ENCODE data around the gene AQP5. TPM values are rescaled to one million over a fixed set of nuclear protein-coding genes. Genes with fewer than 3 reads are reported as not detected.

Gene AQP5
- 10 to 100 TPM in 1 of 2 donors, 1 to 10 TPM in 1; 7.5 to 39.7 TPM for total RNA-seq
- polyA plus RNA-seq: 10 to 100 TPM; 30.8 to 57.1 TPM
- long read RNA-seq, donor 1, transcript AQP5-201 (4 exons, 1,450 nt): major isoform, 5 of 11 reads
- long read RNA-seq, donor 1, partial matches to known transcripts: 6 of 11 reads
- long read RNA-seq, donor 1, other reads (novel, unspliced or antisense): 0 of 11 reads
- long read RNA-seq, donor 2, partial matches to known transcripts: 0 of 1 reads
- long read RNA-seq, donor 2, other reads (novel, unspliced or antisense): 0 of 1 reads
- long read RNA-seq, donor 3, partial matches to known transcripts: 0 of 3 reads
- long read RNA-seq, donor 3, other reads (novel, unspliced or antisense): 0 of 3 reads
- long read RNA-seq, donor 4, partial matches to known transcripts: 0 of 1 reads
- long read RNA-seq, donor 4, other reads (novel, unspliced or antisense): 0 of 1 reads
- long read RNA-seq, donor 5, partial matches to known transcripts: 0 of 3 reads
- long read RNA-seq, donor 5, other reads (novel, unspliced or antisense): 0 of 3 reads

DNA sequence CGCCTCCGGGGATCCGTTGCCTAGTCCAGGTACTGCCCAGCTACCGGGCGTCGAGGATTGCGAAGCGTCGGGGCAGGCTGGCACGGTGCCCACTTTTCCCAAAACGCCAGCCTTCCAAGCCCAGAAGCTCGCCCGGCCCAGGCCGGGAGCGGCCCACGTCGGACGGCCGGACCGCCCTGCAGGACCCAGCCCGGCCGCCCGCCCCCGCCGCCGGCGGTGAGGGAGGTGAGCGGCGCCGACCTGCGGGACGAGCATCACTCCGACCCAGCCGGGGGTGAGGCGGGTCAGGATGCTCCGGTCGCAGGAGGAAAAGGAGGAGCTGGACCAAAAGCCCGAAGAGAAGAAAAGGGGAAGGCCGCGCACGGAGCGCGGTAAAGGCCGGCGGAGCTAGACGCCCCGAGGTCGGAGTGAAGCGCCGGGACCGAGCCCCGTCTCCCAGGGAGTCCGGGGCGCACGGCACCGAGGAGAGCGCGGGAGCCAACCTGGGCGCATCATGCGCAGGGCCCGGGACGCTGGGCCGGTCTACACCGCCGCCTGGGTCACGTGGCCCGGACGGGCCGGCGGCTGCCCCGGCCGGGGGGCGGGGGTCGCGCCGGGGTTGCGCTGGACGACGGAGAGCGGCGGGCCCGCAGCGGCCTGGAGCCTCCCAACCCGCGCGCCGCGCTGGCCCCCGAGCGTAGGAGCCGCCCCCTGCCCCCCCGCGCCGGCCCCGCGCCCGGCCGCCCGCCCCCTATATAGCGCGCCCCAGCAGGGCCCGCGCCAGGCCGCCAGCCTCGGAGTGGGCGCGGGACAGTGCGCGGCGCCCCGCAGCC lies at the start of gene AQP5:
Gene AQP5, plus strand, starts transcription at position 762 of the 812 bp plus-strand sequence. CDS start 146 bp downstream, outside the sequence.
- Histone ChIP-seq H3K27me3 (ENCODE audit: control insufficient read depth in 3 of 3, insufficient read depth in 3 of 3, low read length in 2 of 3) (peaks cover 0 to 34% (median 26%) of the 10 kb centered on the region in 3 donors), H3K36me3 (ENCODE audit: control insufficient read depth in 4 of 4, insufficient read depth in 4 of 4, low read length in 4 of 4) (no peaks in the 10 kb centered on the region), H3K9me3 (ENCODE audit: control insufficient read depth in 4 of 4, insufficient read depth in 3 of 4, low read length in 3 of 4) (peaks cover 0 to 2% (median 0%) of the 10 kb centered on the region in 4 donors), H3K4me3 (no peak within 1 kb of the TSS), H3K4me1 (ENCODE audit: control insufficient read depth in 5 of 5, insufficient read depth in 5 of 5, low read length in 5 of 5) (peaks cover 0 to 17% (median 5%) of the 10 kb centered on the region in 5 donors), H3K9ac (ENCODE audit: insufficient read depth in 1 of 2, low read length in 2 of 2) (no peak within 1 kb of the TSS), H3K27ac (ENCODE audit: low read depth in 1 of 2, low read length in 1 of 2) (peak within 1 kb of the TSS in 1 of 2 donors; percentile 23)
- ATAC-seq (ENCODE audit: insufficient read depth, low FRiP score): no peak
- 4 to 6% methylated on average over 48 to 111 of the region's 111 CpGs for WGBS, 2 donors
- no peak for DNase-seq
- TF ChIP-seq CTCF (IDR thresholded peaks at IDR 0.05; ENCODE audit: control extremely low read depth, extremely low read depth): no peak

DNA sequence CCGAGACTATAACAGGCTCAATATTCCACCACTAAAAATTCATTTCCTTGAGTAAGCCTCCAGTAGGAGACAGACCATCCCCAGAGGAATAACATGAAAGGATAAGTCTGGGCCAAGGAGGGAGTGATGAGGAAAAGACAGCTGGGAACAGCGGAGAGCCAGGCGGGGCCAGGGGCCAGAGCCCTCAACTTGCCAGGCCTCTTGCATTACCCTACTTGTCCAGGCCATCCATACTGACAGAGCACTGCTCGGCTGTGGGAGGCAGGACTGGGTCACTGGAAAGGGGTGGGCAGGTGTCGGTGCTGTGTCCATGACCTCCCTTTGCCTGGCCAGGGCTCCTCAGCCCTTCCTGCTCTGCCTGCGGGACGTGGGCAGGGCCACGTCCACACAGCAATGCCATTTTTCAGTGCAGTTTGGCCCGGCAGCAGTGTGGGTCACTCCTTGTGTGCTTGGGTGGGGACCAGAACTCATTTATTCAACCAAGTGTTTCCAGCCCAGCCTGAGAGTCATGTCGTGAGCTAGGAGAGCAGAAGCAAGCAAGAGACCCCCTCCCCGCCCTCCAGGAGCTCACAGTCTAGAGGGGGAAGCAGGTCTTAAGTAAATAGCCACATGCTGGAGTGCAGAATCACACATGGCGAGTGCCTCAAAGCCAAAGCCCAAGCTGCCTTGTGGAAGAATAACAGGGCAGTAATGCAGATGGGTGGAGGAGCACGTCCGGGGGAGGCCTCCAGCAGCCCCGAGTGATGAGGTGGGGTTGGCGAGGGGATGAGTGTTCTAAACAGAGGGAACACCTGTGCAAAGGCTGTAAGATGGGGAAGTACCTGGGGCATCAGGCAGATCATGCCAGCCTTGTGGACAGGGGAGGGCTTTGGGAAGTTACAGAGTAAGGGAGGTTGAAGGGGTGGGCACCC lies 49.1 kb upstream of the AQP5 start:
- Histone ChIP-seq H3K36me3 (ENCODE audit: control insufficient read depth in 4 of 4, insufficient read depth in 4 of 4, low read length in 4 of 4) (no peaks in the 10 kb centered on the region), H3K9me3 (ENCODE audit: control insufficient read depth in 4 of 4, insufficient read depth in 3 of 4, low read length in 3 of 4) (no peaks in the 10 kb centered on the region), H3K27ac (ENCODE audit: low read depth in 1 of 2, low read length in 1 of 2) (no peak overlapping the region), H3K4me3 (no peak overlapping the region), H3K27me3 (ENCODE audit: control insufficient read depth in 3 of 3, insufficient read depth in 3 of 3, low read length in 2 of 3) (no peaks in the 10 kb centered on the region), H3K4me1 (ENCODE audit: control insufficient read depth in 5 of 5, insufficient read depth in 5 of 5, low read length in 5 of 5) (peaks cover 0 to 15% (median 3%) of the 10 kb centered on the region in 5 donors), H3K9ac (ENCODE audit: insufficient read depth in 1 of 2, low read length in 2 of 2) (no peak overlapping the region)
- TF ChIP-seq CTCF (IDR thresholded peaks at IDR 0.05; ENCODE audit: control extremely low read depth, extremely low read depth): no peak
- 80 to 84% methylated on average over 16 of the region's 16 CpGs for WGBS, 2 donors
- no peak for ATAC-seq (ENCODE audit: insufficient read depth, low FRiP score)
- DNase-seq: peak in 1 of 3 donors; percentile 42

- Histone ChIP-seq H3K27ac (ENCODE audit: low read depth in 1 of 2, low read length in 1 of 2) (no peak overlapping the region), H3K9me3 (ENCODE audit: control insufficient read depth in 4 of 4, insufficient read depth in 3 of 4, low read length in 3 of 4) (no peaks in the 10 kb centered on the region), H3K9ac (ENCODE audit: insufficient read depth in 1 of 2, low read length in 2 of 2) (no peak overlapping the region), H3K4me1 (ENCODE audit: control insufficient read depth in 5 of 5, insufficient read depth in 5 of 5, low read length in 5 of 5) (peaks cover 0 to 11% (median 3%) of the 10 kb centered on the region in 5 donors), H3K4me3 (no peak overlapping the region), H3K36me3 (ENCODE audit: control insufficient read depth in 4 of 4, insufficient read depth in 4 of 4, low read length in 4 of 4) (no peaks in the 10 kb centered on the region), H3K27me3 (ENCODE audit: control insufficient read depth in 3 of 3, insufficient read depth in 3 of 3, low read length in 2 of 3) (no peaks in the 10 kb centered on the region)
- 85 to 94% methylated on average over 8 of the region's 8 CpGs for WGBS, 2 donors
- DNase-seq (no peak), ATAC-seq (ENCODE audit: insufficient read depth, low FRiP score) (no peak)
- no peak for TF ChIP-seq CTCF (IDR thresholded peaks at IDR 0.05; ENCODE audit: control extremely low read depth, extremely low read depth)
Observed at GRCh38 chr12:49916129-49916919, 45.3 kb upstream of the AQP5 start.
